ENCODE data around the gene PDE6D.

- no peak for TF ChIP-seq POLR2A (IDR thresholded peaks at IDR 0.05)
- TF ChIP-seq, protein P1, sequence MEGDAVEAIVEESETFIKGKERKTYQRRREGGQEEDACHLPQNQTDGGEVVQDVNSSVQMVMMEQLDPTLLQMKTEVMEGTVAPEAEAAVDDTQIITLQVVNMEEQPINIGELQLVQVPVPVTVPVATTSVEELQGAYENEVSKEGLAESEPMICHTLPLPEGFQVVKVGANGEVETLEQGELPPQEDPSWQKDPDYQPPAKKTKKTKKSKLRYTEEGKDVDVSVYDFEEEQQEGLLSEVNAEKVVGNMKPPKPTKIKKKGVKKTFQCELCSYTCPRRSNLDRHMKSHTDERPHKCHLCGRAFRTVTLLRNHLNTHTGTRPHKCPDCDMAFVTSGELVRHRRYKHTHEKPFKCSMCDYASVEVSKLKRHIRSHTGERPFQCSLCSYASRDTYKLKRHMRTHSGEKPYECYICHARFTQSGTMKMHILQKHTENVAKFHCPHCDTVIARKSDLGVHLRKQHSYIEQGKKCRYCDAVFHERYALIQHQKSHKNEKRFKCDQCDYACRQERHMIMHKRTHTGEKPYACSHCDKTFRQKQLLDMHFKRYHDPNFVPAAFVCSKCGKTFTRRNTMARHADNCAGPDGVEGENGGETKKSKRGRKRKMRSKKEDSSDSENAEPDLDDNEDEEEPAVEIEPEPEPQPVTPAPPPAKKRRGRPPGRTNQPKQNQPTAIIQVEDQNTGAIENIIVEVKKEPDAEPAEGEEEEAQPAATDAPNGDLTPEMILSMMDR (IDR thresholded peaks at IDR 0.05), result no peak
Measured at GRCh38 chr2:231786917-231787292, 5.8 kb upstream of the PDE6D start.

Measured in vagina (tissue), 2 donors.